Measurements from ENCODE around the gene ST6GALNAC3.

The ST6GALNAC3 gene

GRCh38 chr1:76554283-76554682 lies 479.7 kb downstream of the ST6GALNAC3 start:
- in situ Hi-C loops (cut with HindIII; ENCODE audit: low sequenced_read_pairs) = no loop called here

GRCh38 chr1:76562292-76562691 lies 487.7 kb downstream of the ST6GALNAC3 start:
- in situ Hi-C loops (cut with HindIII; ENCODE audit: low sequenced_read_pairs) = no loop called here

DNA sequence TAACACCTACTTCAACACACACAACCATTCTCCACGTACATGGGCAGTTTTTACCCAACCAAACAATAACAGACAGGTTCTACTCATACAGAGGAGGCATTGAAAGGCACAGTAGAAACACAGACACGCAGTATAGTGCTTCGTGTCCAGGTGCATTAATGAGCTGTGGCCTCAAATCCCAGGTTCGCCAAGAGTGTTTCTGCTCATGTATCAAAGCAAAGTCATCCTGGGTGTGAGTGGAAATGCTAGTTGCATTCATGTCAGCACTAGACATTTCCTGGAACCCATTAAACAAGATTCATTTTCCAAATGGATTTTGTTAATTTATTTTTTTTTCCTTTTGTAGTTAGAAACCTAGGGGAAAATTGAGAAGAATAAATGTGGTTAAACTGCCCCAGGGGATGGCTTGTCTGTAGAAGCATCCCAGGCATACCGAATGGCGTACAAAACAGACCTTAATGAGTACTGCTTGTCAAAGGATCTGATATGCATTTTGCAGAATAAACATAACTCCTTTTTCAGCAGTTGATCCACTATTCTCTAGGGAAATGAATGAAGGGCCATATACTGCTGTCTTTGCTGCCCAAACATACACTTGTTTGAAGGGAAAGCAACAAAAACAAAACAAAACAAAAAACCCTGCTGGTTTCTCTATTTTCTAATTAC lies 494.2 kb downstream of the ST6GALNAC3 start:
- in situ Hi-C loops (cut with HindIII; ENCODE audit: low sequenced_read_pairs) = no loop called here

DNA sequence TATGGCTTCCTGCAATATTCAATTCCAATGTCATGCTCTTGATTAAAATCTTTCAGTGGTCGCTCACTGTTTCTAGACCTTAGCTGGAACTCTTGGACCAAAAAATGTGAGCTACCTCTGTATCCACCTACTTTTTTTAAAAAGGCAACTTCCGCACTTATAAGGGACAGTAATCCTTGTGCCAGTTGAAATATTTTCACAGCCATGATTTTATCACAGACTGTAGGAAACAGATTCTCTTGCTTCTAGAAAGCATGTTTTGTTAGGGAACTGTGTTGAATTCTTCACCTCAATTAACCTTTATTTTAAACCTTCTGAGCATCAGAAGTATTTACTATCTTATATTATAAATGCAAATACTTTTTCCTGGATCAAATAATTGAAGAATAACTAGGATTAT lies 496.7 kb downstream of the ST6GALNAC3 start:
- in situ Hi-C loops (cut with HindIII; ENCODE audit: low sequenced_read_pairs) = no loop called here

GRCh38 chr1:76572229-76572628 lies 497.7 kb downstream of the ST6GALNAC3 start:
- in situ Hi-C loops (cut with HindIII; ENCODE audit: low sequenced_read_pairs) = no loop called here

DNA sequence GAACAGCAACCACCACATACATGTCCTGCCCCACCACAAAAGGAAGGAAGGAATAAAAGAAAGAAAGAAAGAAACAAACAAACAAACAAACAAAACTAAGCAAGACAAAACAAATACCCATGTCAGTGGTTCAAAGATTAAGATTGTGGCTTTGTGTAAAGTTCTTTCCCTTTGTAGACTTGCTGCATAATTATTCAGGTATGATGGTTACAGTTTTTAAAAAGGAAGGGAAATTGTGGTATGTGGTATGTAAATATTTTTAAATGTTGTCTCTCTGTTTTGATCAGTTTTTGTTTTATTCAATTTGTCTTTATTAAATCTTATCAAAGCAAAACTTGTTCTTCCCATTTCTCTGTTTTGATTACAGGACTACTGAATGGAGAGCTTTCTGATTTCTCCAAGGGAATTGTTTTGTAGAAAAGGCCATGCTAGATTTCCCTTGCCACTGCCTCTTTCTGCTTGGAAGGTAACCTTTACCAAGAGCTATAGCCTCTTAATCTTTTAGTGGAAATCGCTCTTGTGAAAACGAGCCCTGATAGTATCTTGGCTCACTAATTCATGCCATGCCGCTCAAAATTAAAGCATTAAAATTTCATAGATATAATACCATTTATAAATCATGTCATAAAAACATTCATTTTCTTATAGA lies 502.5 kb downstream of the ST6GALNAC3 start:
- in situ Hi-C loops (cut with HindIII; ENCODE audit: low sequenced_read_pairs) = no loop called here

- in situ Hi-C loops (cut with HindIII; ENCODE audit: low sequenced_read_pairs) = no loop called here
Observed at GRCh38 chr1:76577525-76578185, 503.1 kb downstream of the ST6GALNAC3 start.

DNA sequence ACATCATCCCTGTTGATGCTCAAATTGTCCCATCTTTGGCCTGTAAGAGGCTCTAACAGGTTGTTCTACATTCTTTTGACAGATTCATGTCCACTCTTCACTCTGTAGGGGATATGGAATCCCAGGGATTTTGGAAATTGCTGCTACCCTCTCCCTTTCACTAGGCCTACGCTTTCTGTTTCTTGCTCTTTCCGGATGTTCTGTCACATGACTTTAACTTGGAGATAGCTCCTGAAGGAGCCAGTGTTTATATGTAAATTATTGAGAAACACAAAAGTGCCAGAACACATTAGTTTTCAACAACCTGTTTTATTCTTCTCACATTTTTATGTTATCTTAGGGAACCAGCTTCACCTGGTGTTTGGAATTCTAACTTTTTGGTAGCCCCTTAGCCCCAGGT lies 505.7 kb downstream of the ST6GALNAC3 start:
- in situ Hi-C loops (cut with HindIII; ENCODE audit: low sequenced_read_pairs) = no loop called here

DNA sequence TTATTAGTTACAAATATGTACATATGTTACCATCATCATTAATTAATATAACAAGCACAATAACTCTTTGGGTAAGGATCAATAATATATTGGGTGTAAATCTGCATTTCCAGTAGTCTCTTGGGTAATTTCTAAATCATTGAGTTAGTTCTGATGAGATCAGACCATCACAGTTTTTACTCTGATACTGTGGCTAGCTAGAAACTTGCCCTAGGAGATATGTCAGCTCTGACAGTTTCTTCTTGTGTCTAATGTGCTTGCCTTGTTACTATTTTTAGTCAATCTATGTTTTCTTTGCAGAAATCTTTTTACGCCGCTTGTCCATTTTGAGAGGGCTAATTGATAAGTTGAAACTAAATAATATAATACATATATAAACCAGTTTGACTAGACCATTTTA lies 507.2 kb downstream of the ST6GALNAC3 start:
- in situ Hi-C loops (cut with HindIII; ENCODE audit: low sequenced_read_pairs) = no loop called here

DNA sequence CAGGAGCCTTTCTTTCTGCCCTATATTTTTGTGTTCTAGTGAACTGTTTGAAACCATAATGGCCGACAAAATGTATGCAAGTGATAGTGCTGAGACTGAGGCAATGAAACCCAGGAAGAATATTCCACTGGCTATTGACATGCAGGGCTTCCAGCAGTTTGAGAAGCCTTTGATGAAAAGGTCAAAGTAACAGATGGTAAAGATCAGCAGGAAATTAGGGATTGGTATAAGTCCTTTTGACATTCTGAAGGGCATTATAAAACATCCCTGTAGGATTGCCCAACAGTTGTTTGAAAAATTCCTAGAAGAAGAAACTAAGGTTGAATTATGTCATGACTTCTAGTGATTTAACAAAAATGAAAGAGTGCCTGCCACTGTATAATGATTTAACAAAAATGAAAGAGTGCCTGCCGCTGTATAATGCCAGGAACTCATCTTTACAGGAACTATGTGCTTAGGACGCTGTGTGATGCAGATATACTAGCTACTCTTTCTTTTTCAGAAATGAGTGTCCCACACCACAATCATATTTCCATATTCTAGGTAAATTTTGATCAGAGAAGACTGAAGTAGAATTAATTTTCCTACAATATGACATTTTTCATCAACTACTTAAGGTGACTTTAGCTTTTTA lies 508.8 kb downstream of the ST6GALNAC3 start:
- in situ Hi-C loops (cut with HindIII; ENCODE audit: low sequenced_read_pairs) = no loop called here

- in situ Hi-C loops (cut with HindIII; ENCODE audit: low sequenced_read_pairs) = no loop called here
Observed at GRCh38 chr1:76583875-76584477, 509.4 kb downstream of the ST6GALNAC3 start.

DNA sequence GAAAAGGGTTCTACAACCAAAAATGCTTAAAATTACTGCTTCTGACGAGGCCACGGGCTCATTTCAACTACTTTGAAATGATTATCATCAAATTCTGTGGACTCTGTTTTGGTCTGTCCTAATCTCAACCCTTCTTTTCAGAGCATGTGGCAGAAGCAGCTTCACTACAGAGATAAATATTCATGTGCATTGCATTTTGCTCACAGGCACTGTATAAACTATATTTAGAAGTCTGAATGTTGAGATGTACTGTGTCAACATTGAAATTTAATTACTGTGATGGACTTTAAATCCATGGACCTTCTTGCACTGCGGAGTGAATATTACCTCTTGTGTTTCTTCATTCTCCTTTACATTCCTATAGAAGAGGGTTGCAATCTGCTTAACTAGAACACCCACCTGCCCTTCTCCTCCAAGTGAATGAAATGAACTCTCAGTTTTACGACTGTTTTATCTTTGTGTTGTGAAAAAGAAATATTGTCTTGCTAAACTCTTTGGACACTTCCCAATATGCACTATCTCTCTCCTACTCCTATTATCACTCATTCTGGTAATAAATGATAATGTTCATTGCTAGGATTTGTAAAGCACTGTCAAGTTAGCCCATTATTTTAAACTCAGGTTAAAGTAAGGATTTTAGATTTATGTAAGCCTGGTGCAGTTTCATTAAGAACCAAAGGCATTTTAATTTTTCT lies 511.6 kb downstream of the ST6GALNAC3 start:
- in situ Hi-C loops (cut with HindIII; ENCODE audit: low sequenced_read_pairs) = no loop called here

GRCh38 chr1:76587212-76587611 lies 512.7 kb downstream of the ST6GALNAC3 start:
- in situ Hi-C loops (cut with HindIII; ENCODE audit: low sequenced_read_pairs) = no loop called here

DNA sequence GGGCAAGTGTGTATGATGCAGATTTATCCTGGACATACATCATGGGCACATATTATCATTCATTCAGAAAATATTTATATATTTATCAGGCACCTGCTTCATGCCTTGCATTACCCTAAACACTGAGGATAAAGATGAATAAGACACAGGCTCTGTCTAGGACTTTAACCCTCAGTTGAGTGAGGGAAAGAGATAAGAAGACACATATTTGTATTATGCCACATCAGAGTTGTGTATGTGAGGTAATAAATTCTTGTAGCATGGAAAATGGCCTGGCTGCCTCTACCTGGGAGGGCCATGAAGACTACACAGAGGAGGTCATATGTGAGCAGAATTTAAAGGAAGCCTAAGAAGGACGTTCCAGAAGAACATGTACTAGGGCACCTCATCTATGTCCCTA lies 516.9 kb downstream of the ST6GALNAC3 start:
- in situ Hi-C loops (cut with HindIII; ENCODE audit: low sequenced_read_pairs) = no loop called here

DNA sequence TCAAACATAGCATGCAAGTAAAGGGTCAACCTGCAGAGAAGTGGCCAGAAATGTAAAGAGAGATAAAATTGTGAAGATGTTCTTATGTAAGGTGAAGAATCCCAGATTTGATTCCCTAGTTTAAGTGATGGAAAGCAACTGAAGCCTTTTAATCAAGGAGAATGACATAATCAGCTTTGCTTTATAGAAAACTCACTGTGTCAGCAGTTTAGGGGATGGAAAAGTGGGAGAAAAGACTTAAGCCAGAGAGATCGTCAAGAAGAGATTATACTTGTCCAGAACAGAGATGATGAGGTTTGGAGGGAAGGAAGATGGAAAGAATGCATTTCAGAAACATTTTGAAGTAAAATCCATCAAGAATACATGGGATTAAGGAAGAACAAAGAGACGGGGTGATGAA lies 517.4 kb downstream of the ST6GALNAC3 start:
- in situ Hi-C loops (cut with HindIII; ENCODE audit: low sequenced_read_pairs) = no loop called here

DNA sequence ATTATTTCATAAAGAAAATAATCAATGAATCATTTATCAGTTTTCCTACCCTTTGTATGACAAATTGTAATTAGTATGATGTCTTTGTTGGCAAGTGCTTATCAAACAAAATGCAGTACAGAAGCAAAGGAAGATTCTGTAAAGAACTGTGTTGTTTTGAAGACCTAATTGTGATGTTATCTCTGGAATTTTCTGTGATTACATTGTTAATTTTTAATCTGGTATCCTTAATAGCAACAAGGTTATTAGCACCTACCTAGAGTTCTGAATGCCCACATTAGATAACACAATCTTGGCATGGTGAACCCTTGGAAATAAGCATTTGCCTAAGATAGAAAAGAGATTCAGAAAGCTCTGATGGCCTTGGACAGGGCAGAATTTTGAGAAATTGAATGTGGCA lies 518.6 kb downstream of the ST6GALNAC3 start:
- in situ Hi-C loops (cut with HindIII; ENCODE audit: low sequenced_read_pairs) = no loop called here

- in situ Hi-C loops (cut with HindIII; ENCODE audit: low sequenced_read_pairs) = no loop called here
Observed at GRCh38 chr1:76593618-76594017, 519.1 kb downstream of the ST6GALNAC3 start.

DNA sequence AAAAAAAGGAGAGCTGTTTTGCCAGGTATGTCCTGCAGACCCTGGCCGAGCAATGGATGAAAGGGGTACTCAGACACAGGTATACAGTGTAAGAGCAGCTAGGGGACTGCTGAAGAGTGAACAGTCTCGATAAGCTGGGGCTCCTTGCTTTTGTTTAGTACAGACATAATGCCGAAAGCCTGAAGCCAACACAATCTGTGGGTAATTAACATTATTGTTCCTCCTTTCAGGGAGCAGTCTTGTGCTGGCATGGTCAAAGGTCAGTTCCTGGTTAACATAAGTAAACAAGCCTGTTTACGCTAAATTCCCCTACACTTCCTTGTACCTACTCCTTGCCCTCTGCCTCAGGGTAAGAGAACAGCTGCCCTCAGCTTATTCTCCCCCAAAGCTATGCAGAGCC lies 520.5 kb downstream of the ST6GALNAC3 start:
- in situ Hi-C loops (cut with HindIII; ENCODE audit: low sequenced_read_pairs) = no loop called here

DNA sequence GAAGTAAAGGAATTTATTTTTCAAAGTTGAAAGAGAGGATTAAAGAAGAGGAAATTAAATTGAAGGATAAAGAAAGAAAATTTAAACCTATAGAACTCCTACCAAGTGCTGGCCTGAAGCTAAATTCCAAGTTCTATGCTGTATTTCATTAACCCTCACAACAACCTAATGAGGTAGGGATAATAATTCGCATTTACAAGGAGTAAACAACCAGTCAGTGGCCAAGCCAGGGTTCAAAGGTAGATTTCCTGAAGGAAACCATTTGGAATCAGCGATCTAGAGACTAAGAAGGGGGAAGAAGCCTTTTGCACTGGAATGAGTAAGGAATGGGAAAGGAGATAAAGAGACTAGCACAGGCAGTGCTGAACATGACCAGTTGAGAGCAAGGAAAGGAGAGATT lies 526.9 kb downstream of the ST6GALNAC3 start:
- in situ Hi-C loops (cut with HindIII; ENCODE audit: low sequenced_read_pairs) = no loop called here

- in situ Hi-C loops (cut with HindIII; ENCODE audit: low sequenced_read_pairs) = no loop called here
Observed at GRCh38 chr1:76607717-76608116, 533.2 kb downstream of the ST6GALNAC3 start.

All from endothelial cell of hepatic sinusoid (primary cell).